Stomach smooth muscle (tissue), 2 donors: Measurements from ENCODE around the gene ETFDH.
"Not testable (repeated sequence)": the region's sequence is repeated elsewhere in the genome, so short reads cannot be mapped to it uniquely, and the experiment has no call there.

Experiments used
- H3K27ac ChIP-seq: one replicate; pipeline ENCODE4 v1.7.0; 2013; ENCODE audit warnings: mild to moderate bottlenecking, low read length, inconsistent platforms
- H3K27me3 ChIP-seq, 2 donors: one replicate each; pipeline ENCODE4 v1.7.0; 2013; ENCODE audit warnings: low read length in 2 of 2; ENCODE audit not compliant: insufficient read depth in 2 of 2, control insufficient read depth in 1 of 2
- H3K36me3 ChIP-seq, 2 donors: one replicate each; pipeline ENCODE4 v1.7.0; 2013; ENCODE audit warnings: low read length in 2 of 2; ENCODE audit not compliant: control insufficient read depth in 2 of 2, insufficient read depth in 2 of 2
- H3K4me1 ChIP-seq: one replicate; pipeline ENCODE4 v1.7.0; 2013; ENCODE audit warnings: low read length; ENCODE audit not compliant: control insufficient read depth, insufficient read depth
- H3K4me3 ChIP-seq, 2 donors: one replicate each; pipeline ENCODE4 v1.7.0; 2013; ENCODE audit warnings: low read length in 2 of 2
- H3K9ac ChIP-seq, 2 donors: one replicate each; pipeline ENCODE4 v1.7.0; 2013; ENCODE audit warnings: low read length in 2 of 2, mild to moderate bottlenecking in 1 of 2
- H3K9me3 ChIP-seq, 2 donors: one replicate each; pipeline ENCODE4 v1.7.0; 2013; ENCODE audit warnings: low read length in 2 of 2; ENCODE audit not compliant: control insufficient read depth in 2 of 2
- donor health status: healthy.
- donor health status: Pancreatic carcinoma.

ETFDH gene

DNA sequence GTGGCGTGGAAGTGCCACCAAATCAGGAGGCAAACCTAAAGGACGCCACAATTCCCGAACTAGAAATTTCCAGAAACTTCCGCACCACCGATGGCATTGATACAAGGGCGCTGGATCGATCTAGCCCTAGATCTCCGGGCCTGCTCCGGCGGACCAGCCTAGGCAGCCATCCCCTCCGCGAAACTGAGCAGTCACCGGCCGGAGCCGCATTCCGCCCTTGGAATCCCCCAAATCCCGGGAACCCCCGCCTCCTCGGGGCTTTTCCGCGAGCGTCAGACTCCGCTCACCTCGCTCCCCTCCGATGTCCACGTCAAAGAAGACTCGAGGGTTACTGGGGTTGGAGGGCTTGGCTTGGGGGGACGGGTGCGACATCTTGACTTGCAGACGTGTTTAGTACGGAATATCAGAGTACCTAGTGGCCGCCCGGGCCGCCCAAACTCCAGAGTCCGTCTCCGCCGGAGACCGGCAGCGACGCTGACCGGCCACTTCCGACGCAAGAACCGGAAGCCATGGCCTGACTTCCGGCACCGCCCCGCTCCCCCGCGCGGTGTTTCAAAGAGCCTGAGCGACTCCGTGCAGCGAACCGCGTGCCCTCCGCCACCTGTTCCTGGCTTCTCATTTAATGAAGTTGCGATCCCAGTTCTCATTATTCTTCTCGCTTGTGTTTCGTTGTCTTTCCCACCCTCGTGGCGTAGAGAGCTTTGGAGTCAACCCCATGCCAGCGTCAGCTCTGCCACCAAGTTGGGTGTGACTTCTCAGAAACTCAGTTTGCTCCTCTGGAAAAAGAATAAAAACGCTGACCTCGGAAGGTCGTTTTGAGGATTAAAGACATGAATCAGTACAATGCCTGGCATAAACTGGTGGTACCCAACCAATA, 51.1 kb downstream of the ETFDH start, which contains the start of gene PPID:
Gene PPID (minus strand): TSS at position 480 of the 877 bp plus-strand sequence. CDS start 108 bp downstream, at position 372.
- H3K27ac ChIP-seq, result peak within 1 kb of the TSS; percentile 80
- H3K4me1 ChIP-seq, result peaks cover 9% of the 10 kb centered on the region
- peak within 1 kb of the TSS; percentile 88 to 95 for H3K9ac ChIP-seq

DNA sequence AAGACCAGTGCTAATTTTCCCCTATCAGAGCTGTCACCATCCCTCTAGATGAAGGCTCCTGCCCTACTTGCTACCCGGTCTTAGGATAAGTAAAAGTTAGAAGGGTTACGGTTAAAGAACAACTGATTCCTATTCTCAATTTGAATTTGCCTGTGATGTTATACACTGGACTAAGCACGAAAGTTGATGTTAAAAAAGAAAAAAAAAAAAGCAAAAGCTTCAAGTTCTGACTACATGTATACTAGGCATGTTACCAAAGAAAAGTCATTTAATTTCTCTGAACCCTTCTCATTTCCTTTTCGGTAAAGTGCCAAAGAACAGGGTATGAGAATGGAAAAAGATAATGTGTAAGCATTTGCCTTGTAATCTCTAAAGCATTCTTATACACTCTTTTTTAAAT, 52.5 kb downstream of the ETFDH start:
- Histone ChIP-seq H3K36me3 (peaks cover 4 to 6% of the 10 kb centered on the region in 2 donors), H3K4me3 (no peak overlapping the region), H3K4me1 (peaks cover 9% of the 10 kb centered on the region), H3K27me3 (no peaks in the 10 kb centered on the region), H3K9ac (no peak overlapping the region), H3K27ac (no peak overlapping the region), H3K9me3 (no peaks in the 10 kb centered on the region)

More for the DNA sequence above, 51.1 kb downstream of the ETFDH start, which contains the start of gene PPID:
- Histone ChIP-seq H3K36me3 (peaks cover 9 to 18% of the 10 kb centered on the region in 2 donors), H3K27me3 (no peaks in the 10 kb centered on the region), H3K4me3 (peak within 1 kb of the TSS; percentile 92 to 96), H3K9me3 (no peaks in the 10 kb centered on the region)

DNA sequence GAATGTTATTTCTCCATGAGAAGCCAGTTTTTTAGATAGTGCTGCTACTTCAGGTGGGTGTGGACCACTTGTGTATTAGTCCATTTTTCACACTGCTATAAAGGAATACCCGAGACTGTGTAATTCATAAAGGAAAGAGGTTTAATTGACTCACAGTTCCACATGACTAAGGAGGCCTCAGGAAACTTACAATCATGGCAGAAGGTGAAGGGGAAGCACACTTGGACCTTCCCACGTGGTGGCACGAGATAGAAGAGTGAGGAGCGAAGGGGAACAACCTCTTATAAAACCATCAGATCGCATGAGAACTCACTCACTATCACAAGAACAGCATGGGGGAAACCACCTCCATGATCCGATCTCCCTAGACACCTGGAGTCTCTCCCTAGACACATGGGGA, 54.5 kb downstream of the ETFDH start:
- peaks cover 9% of the 10 kb centered on the region for H3K4me1 ChIP-seq
- H3K36me3 ChIP-seq, result no peaks in the 10 kb centered on the region
- H3K4me3 ChIP-seq, result no peak overlapping the region
- no peaks in the 10 kb centered on the region for H3K27me3 ChIP-seq
- H3K9ac ChIP-seq, result no peak overlapping the region
- H3K9me3 ChIP-seq, result no peaks in the 10 kb centered on the region
- no peak overlapping the region for H3K27ac ChIP-seq

DNA sequence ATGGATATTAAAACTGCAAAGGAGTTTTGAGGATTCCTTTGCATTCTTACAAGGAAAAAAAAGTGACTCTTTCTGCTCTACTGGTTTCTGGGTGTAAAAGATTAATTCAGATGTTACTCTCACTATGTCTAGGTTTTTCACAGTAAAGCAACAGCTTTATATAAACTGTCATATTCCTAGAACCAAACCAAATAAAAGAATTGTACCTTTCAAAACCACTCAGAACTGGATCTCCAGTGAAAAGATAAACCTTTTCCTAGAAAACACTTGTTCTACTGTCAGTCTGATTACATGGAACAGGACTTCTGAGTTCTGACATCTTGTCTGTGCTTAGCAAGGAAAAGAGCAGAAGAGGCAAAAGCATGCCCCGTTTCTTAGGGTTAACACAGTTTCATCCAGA, 56.1 kb downstream of the ETFDH start:
- Histone ChIP-seq H3K9ac (no peak overlapping the region), H3K4me3 (no peak overlapping the region)

DNA sequence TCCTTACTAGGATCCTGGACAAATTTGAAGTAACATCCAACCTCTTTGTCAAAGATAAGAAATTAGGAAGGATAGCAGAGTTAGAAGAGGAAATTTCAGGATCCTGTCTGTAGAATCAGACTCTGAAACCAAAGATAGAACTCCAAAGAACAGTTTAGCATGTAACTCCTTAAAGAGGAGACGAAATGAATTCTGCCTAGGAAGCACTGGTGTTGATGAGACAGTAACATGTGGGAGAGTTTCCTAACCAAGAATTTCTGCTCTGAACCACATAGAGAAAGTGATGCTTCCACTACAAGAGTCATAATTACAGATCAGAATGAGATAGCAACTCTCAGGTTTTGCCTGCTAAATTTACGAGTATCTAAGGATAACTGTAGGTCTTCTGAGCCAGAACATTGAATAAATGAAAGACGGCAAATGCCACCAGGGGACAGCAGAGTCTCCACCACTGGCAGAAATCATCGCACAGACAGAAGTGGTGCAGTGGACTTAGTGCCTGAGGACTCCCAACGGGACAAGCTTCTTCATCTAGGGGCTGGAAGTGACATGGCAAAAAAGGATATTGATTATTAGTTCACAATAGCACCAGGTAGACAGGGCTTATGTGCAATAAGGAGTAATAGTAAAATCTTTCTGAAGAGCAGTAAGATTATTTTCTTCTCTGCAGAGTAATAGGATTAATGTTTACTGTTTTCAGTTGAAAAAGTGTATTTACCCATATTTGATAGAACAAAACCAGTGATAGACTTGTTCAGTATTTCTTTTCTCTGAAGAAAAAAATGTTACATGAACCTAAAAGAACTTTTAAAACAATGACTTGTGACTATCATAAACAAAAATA, 57.8 kb downstream of the ETFDH start:
- no peaks in the 10 kb centered on the region for H3K4me1 ChIP-seq
- no peak overlapping the region for H3K27ac ChIP-seq
- no peak overlapping the region for H3K9ac ChIP-seq
- no peaks in the 10 kb centered on the region for H3K36me3 ChIP-seq
- H3K9me3 ChIP-seq, result no peaks in the 10 kb centered on the region
- no peak overlapping the region for H3K4me3 ChIP-seq
- H3K27me3 ChIP-seq, result no peaks in the 10 kb centered on the region

More for the DNA sequence above, 56.1 kb downstream of the ETFDH start:
- H3K27me3 ChIP-seq, result no peaks in the 10 kb centered on the region
- peaks cover 4% of the 10 kb centered on the region for H3K4me1 ChIP-seq
- H3K9me3 ChIP-seq, result no peaks in the 10 kb centered on the region
- H3K27ac ChIP-seq, result no peak overlapping the region
- no peaks in the 10 kb centered on the region for H3K36me3 ChIP-seq

DNA sequence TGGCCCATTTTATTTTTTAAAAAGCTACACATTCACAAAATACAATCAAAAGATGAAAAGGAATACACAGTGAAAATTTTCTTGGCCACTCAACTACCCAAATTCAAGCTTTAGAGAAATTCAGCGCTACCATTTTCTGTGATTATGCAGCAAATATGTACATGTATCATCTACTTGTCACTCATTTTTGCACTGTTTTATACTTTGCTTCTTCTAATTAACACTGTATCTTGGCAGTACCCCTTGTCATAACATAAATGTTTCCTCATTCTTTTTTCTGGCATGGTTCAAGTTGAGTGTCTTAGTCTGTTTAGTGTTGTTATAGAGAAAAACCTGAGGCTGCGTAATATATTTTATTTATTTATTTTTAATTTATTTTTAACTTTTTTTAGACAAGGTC, 66.8 kb downstream of the ETFDH start:
- no peaks in the 10 kb centered on the region for H3K9me3 ChIP-seq
- no peaks in the 10 kb centered on the region for H3K27me3 ChIP-seq
- H3K4me1 ChIP-seq, result no peaks in the 10 kb centered on the region
- no peak overlapping the region for H3K27ac ChIP-seq
- no peak overlapping the region for H3K9ac ChIP-seq
- no peaks in the 10 kb centered on the region for H3K36me3 ChIP-seq
- no peak overlapping the region for H3K4me3 ChIP-seq

DNA sequence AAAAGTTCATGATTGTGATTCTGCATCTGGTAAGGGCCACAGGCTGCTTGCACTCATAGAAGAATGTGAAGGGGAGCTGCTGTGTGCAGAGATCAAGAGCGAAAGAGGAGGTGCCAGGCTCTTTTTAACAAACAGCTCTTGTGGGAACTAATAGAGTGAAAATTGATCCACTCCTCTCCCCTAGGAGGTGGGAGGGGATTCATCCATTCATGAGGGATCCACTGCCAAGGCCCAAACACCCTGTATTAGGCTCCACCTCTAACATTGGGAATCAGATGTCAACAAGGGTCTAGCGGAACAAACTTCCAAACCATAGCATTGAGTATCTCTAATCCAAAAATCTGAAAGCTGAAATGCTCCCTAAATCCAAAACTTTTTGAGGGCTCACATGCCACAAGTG, 67.5 kb downstream of the ETFDH start:
- Histone ChIP-seq H3K9me3 (no peaks in the 10 kb centered on the region), H3K9ac (no peak overlapping the region), H3K27me3 (no peaks in the 10 kb centered on the region), H3K36me3 (no peaks in the 10 kb centered on the region), H3K4me3 (no peak overlapping the region), H3K27ac (no peak overlapping the region), H3K4me1 (no peaks in the 10 kb centered on the region)

DNA sequence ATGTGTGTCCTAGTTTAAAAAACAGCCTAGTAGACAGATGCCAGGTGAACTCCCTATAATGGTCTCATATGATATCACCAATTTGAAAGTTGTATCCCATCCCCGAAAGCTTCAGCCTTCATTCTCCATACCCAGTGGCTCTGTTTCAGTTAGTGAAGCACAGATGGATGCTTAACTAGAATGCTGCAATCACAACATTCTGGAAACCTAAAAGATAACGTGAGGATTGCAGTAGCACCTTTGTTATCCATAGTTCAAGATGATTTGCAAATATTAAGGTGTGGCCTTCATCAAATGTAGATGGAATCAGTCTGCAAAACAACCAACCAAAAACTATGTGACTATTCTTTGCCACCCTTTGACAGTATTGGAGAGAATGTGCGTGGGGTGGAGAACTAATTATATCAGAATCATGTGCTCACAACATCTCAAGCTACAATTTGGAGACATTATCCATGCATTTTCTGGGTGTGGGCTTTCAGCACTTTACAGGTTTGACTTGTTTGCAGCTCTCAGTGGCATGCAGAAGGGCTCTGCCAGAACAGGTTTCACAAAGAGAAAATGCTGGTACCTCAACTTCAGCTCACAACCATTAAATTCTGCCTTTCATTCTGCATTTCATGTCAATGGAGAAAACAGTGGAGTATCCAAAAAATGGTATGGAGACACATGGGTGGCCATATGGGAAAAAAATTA, 69.4 kb downstream of the ETFDH start:
- no peaks in the 10 kb centered on the region for H3K4me1 ChIP-seq
- no peak overlapping the region for H3K4me3 ChIP-seq
- H3K9ac ChIP-seq, result no peak overlapping the region
- H3K9me3 ChIP-seq, result no peaks in the 10 kb centered on the region
- no peaks in the 10 kb centered on the region for H3K27me3 ChIP-seq
- no peaks in the 10 kb centered on the region for H3K36me3 ChIP-seq
- H3K27ac ChIP-seq, result no peak overlapping the region

DNA sequence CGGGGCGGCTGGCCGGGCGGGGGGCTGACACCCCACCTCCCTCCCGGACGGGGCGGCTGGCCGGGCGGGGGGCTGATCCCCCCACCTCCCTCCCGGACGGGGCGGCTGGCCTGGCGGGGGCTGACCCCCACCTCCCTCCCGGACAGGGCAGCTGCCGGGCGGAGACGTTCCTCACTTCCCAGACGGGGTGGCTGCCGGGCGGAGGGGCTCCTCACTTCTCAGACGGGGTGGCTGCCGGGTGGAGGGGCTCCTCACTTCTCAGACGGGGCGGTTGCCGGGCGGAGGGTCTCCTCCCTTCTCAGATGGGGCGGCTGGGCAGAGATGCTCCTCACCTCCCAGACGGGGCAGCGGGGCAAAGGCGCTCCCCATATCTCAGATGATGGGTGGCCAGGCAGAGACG, 74.4 kb downstream of the ETFDH start:
- H3K9me3 ChIP-seq, H3K9ac ChIP-seq, H3K27me3 ChIP-seq, H3K27ac ChIP-seq, H3K4me1 ChIP-seq, H3K36me3 ChIP-seq, H3K4me3 ChIP-seq: not testable (repeated sequence)

DNA sequence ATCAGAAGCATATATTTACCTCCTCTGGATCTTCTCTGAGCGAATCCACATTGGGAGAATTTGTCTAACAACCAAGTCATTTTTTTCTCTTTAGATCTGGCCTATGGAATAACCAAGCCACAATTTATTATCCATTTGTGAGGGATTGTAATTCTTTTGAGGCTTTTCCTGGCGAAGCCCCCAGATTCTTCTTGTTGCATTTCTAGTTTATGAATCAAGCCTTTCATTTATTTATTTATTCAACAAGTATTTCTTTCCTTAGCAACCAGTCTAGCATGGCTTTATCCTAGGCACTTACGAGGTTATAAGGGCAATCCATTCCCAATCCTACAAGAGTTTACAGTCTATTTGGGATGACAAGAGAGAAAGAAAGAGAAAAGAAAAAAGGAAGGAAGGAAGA, 78.3 kb downstream of the ETFDH start:
- Histone ChIP-seq H3K36me3 (no peaks in the 10 kb centered on the region), H3K9ac (no peak overlapping the region), H3K27ac (no peak overlapping the region), H3K4me3 (no peak overlapping the region), H3K9me3 (no peaks in the 10 kb centered on the region), H3K27me3 (no peaks in the 10 kb centered on the region), H3K4me1 (no peaks in the 10 kb centered on the region)
